OCI-LY7 (cell line): ENCODE data around the gene ZNF518B.

Source experiments
- CTCF ChIP-seq: fragments of 200-600 bp; sonication (generic); conservative IDR thresholded peaks from 2 replicates; pipeline ENCODE4 v1.5.1; 2014; ENCODE audit warnings: mild to moderate bottlenecking, antibody characterized with exemption, low read length, moderate library complexity, mixed read lengths
- EZH2phosphoT487 ChIP-seq: fragments of 200-600 bp; sonication (generic); IDR thresholded peaks from 2 replicates; pipeline ENCODE4 v1.6.1; 2018; ENCODE audit warnings: low read depth, borderline replicate concordance, mild to moderate bottlenecking, mixed run types, antibody characterized with exemption, low read length, moderate library complexity, mixed read lengths

DNA sequence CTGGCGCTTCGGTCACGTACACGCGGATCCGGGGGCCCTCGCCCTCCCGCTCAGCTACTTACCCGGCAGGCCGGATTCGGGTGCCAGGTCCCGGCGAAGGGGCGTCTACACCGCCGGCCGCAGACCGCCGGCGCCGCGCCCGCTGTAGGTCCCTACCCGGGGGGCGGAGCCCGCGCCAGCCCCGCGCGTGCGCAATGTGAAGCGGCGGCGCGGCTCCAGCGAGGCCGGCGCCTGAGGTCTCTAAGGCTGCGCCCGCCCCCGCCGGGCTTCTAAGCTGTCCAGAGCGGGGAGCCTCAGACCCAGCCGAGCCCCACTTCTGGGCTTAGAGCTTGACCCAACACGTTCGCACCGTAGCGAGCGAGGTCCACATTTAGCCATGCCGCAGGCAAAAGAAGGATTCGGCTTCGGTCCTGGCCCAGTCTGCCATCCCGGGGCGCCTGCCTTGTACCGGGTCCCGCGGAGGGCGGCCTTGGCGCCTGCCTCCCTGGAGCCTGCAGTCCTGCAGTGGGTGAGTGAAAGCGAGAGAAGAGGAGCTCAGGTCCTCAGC is at the start of gene ZNF518B:
- TF ChIP-seq CTCF, result no peak
- TF ChIP-seq EZH2phosphoT487, result no peak
